ENCODE results near the gene UNC80. TPM values are rescaled to one million over a fixed set of nuclear protein-coding genes. Genes with fewer than 3 reads are reported as not detected.

UNC80 gene
- total RNA-seq, 1 donor from 2014 or later = 2.9 TPM

- Mint-ChIP-seq H3K9me3 (no peaks in the 10 kb centered on the region), H3K36me3 (no peaks in the 10 kb centered on the region), H3K4me1 (ENCODE audit: unreplicated experiment) (peaks cover 6% of the 10 kb centered on the region), H3K27me3 (peaks cover 3% of the 10 kb centered on the region), H3K4me3 (no peak overlapping the region), H3K27ac (no peak overlapping the region)
- DNase-seq (ENCODE audit: extremely low spot score, unreplicated experiment) = no peak
- no peak for TF ChIP-seq CTCF (conservative IDR thresholded peaks at IDR 0.05)
These were observed 103.6 kb downstream of the UNC80 start for GRCh38 chr2:209875270-209875669.

GRCh38 chr2:209876211-209876610 lies 104.6 kb downstream of the UNC80 start:
- Mint-ChIP-seq H3K27me3 (peaks cover 3% of the 10 kb centered on the region), H3K4me3 (no peak overlapping the region), H3K9me3 (no peaks in the 10 kb centered on the region), H3K36me3 (no peaks in the 10 kb centered on the region), H3K27ac (no peak overlapping the region), H3K4me1 (ENCODE audit: unreplicated experiment) (peaks cover 6% of the 10 kb centered on the region)
- no peak for DNase-seq (ENCODE audit: extremely low spot score, unreplicated experiment)
- no peak for TF ChIP-seq CTCF (conservative IDR thresholded peaks at IDR 0.05)

- H3K27me3 Mint-ChIP-seq = peaks cover 3% of the 10 kb centered on the region
- no peak overlapping the region for H3K4me3 Mint-ChIP-seq
These were observed 107.1 kb downstream of the UNC80 start for GRCh38 chr2:209878701-209879100.

DNA sequence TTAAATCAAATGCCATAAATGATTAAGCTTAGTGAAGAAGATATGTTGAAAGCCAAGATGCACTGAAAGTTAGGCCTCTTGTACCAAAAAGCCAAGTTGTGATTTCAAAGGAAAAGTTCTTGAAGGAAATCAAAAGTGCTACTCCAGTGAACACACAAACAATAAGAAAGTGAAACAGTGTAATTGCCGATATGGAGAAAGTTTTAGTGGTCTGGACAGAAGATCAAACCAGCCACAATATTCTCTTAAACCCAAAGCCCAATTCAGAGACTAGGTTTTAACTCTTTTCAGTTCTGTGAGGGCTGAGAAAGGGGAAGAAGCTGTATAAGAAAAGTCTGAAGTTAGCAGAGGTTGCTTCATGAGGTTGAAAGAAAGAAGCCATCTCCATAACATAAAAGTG lies 129.0 kb downstream of the UNC80 start:
- TF ChIP-seq CTCF (conservative IDR thresholded peaks at IDR 0.05) = no peak
- H3K27ac Mint-ChIP-seq = no peak overlapping the region
- no peak for DNase-seq (ENCODE audit: extremely low spot score, unreplicated experiment)
- no peak overlapping the region for H3K4me3 Mint-ChIP-seq
- H3K36me3 Mint-ChIP-seq = no peaks in the 10 kb centered on the region
- H3K27me3 Mint-ChIP-seq = no peaks in the 10 kb centered on the region
- no peaks in the 10 kb centered on the region for H3K4me1 Mint-ChIP-seq (ENCODE audit: unreplicated experiment)
- H3K9me3 Mint-ChIP-seq = no peaks in the 10 kb centered on the region

More at GRCh38 chr2:209878701-209879100, 107.1 kb downstream of the UNC80 start:
- no peak for TF ChIP-seq CTCF (conservative IDR thresholded peaks at IDR 0.05)
- Mint-ChIP-seq H3K9me3 (no peaks in the 10 kb centered on the region), H3K4me1 (ENCODE audit: unreplicated experiment) (peaks cover 6% of the 10 kb centered on the region), H3K36me3 (no peaks in the 10 kb centered on the region), H3K27ac (no peak overlapping the region)
- no peak for DNase-seq (ENCODE audit: extremely low spot score, unreplicated experiment)

GRCh38 chr2:209901172-209901571 lies 129.5 kb downstream of the UNC80 start:
- no peaks in the 10 kb centered on the region for H3K4me1 Mint-ChIP-seq (ENCODE audit: unreplicated experiment)
- no peaks in the 10 kb centered on the region for H3K9me3 Mint-ChIP-seq
- H3K36me3 Mint-ChIP-seq = no peaks in the 10 kb centered on the region
- no peak for TF ChIP-seq CTCF (conservative IDR thresholded peaks at IDR 0.05)
- H3K4me3 Mint-ChIP-seq = no peak overlapping the region
- no peaks in the 10 kb centered on the region for H3K27me3 Mint-ChIP-seq
- H3K27ac Mint-ChIP-seq = no peak overlapping the region
- no peak for DNase-seq (ENCODE audit: extremely low spot score, unreplicated experiment)

- H3K27me3 Mint-ChIP-seq = no peaks in the 10 kb centered on the region
These were observed 134.1 kb downstream of the UNC80 start for GRCh38 chr2:209905691-209906090.

More at GRCh38 chr2:209905691-209906090, 134.1 kb downstream of the UNC80 start:
- Mint-ChIP-seq H3K27ac (no peak overlapping the region), H3K9me3 (peaks cover 4% of the 10 kb centered on the region), H3K36me3 (no peaks in the 10 kb centered on the region), H3K4me1 (ENCODE audit: unreplicated experiment) (no peaks in the 10 kb centered on the region), H3K4me3 (no peak overlapping the region)
- no peak for DNase-seq (ENCODE audit: extremely low spot score, unreplicated experiment)
- TF ChIP-seq CTCF (conservative IDR thresholded peaks at IDR 0.05) = no peak

Measured in type B pancreatic cell (in vitro differentiated cells).